H1 (cell line): Measurements from ENCODE around the gene NPIPB8. TPM values are rescaled to one million over a fixed set of nuclear protein-coding genes. Genes with fewer than 3 reads are reported as not detected.

Experiments used
- CTCF ChIA-PET: fragments of 300-600 bp; sonication (Branson Sonifier 250); formaldehyde crosslinking; loops from one replicate; lab custom pipeline; 2021; ENCODE audit not compliant: partially characterized antibody; lab: Charles Lee
- POLR2A ChIA-PET: fragments of 300-600 bp; sonication (Branson Sonifier 250); formaldehyde crosslinking; loops from one replicate; lab custom pipeline; 2021; ENCODE audit warnings: inconsistent platforms; ENCODE audit not compliant: partially characterized antibody; lab: Charles Lee
- DNase-seq, 2 experiments: peaks; one replicate each; pipeline versions ENCODE4 v3.0.0 to v3.0.0-alpha.2; 2010 to 2022; ENCODE audit warnings: low spot score in 2 of 2, low read depth in 1 of 2, mixed read lengths in 1 of 2
- FAIRE-seq: peaks from 2 replicates; lab custom pipeline; 2011; peaks lifted over from hg19 to GRCh38; lab: Jason Lieb, UNC
- H2AFZ ChIP-seq: 2 replicates; pipeline ENCODE4 v1.8.1; 2012; ENCODE audit warnings: low read length, inconsistent platforms
- H2AK5ac ChIP-seq: 2 replicates; pipeline ENCODE4 v1.6.1; 2013; ENCODE audit warnings: low read depth, low read length
- H2BK120ac ChIP-seq: replicated peaks from 2 replicates; pipeline ENCODE3; 2013; ENCODE audit warnings: low read depth, low read length, inconsistent platforms
- H2BK12ac ChIP-seq: 2 replicates; pipeline ENCODE4 v1.6.1; 2013; ENCODE audit warnings: low read depth, low read length
- H2BK15ac ChIP-seq: 2 replicates; pipeline ENCODE4 v1.6.1; 2013; ENCODE audit warnings: low read length
- H2BK20ac ChIP-seq: 2 replicates; pipeline ENCODE4 v1.6.1; 2013; ENCODE audit warnings: low read length
- H2BK5ac ChIP-seq: 2 replicates; pipeline ENCODE4 v1.6.1; 2013; ENCODE audit warnings: low read depth, low read length
- H3K14ac ChIP-seq: 2 replicates; pipeline ENCODE4 v1.6.1; 2013; ENCODE audit warnings: inconsistent platforms; ENCODE audit not compliant: insufficient read length
- H3K18ac ChIP-seq: 2 replicates; pipeline ENCODE4 v1.6.1; 2013; ENCODE audit warnings: low read length; ENCODE audit errors: extremely low read depth
- H3K23ac ChIP-seq: 2 replicates; pipeline ENCODE4 v1.6.1; 2013; ENCODE audit warnings: inconsistent platforms; ENCODE audit not compliant: insufficient read length
- H3K23me2 ChIP-seq: 2 replicates; pipeline ENCODE4 v1.6.1; 2013; ENCODE audit warnings: low read depth, low read length
- H3K27ac ChIP-seq: 2 replicates; pipeline ENCODE4 v1.6.1; 2011; ENCODE audit warnings: low read depth, low read length, inconsistent platforms
- H3K27me3 ChIP-seq, 4 experiments: replicated peaks in 1 of 4; 1 replicate in 1 of 4; 2 replicates in 3 of 4; pipeline versions ENCODE4 v1.6.1 to v1.8.1; 2011 to 2013; ENCODE audit warnings: low read length in 3 of 4, mild to moderate bottlenecking in 3 of 4, inconsistent platforms in 2 of 4, mixed read lengths in 2 of 4, moderate library complexity in 1 of 4; ENCODE audit not compliant: control insufficient read depth in 3 of 4, insufficient read depth in 3 of 4; ENCODE audit errors: extremely low read depth in 1 of 4
- H3K36me3 ChIP-seq, 4 experiments: 2 replicates each; pipeline versions ENCODE4 v1.6.1 to v1.8.1; 2011 to 2013; ENCODE audit warnings: mild to moderate bottlenecking in 4 of 4, low read length in 3 of 4, moderate library complexity in 2 of 4, control low read depth in 1 of 4, inconsistent platforms in 1 of 4; ENCODE audit not compliant: insufficient read depth in 4 of 4, control insufficient read depth in 2 of 4
- H3K4ac ChIP-seq: replicated peaks from 2 replicates; pipeline ENCODE3; 2013; ENCODE audit warnings: low read length, low read depth, mixed read lengths, inconsistent platforms; ENCODE audit not compliant: insufficient read length
- H3K4me1 ChIP-seq, 4 experiments: replicated peaks in 1 of 4; 1 replicate in 1 of 4; 2 replicates in 3 of 4; pipeline versions ENCODE4 v1.6.1 to v1.8.1; 2011 to 2013; ENCODE audit warnings: low read length in 3 of 4, inconsistent platforms in 2 of 4, mixed read lengths in 1 of 4; ENCODE audit not compliant: insufficient read depth in 4 of 4, control insufficient read depth in 3 of 4
- H3K4me2 ChIP-seq, 2 experiments: 2 replicates each; pipeline versions ENCODE4 v1.6.1 to v1.8.1; 2011 to 2013; ENCODE audit warnings: low read depth in 2 of 2, low read length in 2 of 2, control low read depth in 1 of 2, inconsistent platforms in 1 of 2, mild to moderate bottlenecking in 1 of 2; ENCODE audit not compliant: insufficient read depth in 1 of 2
- H3K4me3 ChIP-seq, 4 experiments: fragments of 200-600, 300-600 bp in 1 of 4; sonication (generic), shearing (Covaris generic), sonication (Bioruptor Twin) in 1 of 4; 2 replicates each; pipeline versions ENCODE4 v1.5.1 to v1.8.1; 2011 to 2016; ENCODE audit warnings: low read length in 4 of 4, low read depth in 3 of 4, control low read depth in 2 of 4, inconsistent platforms in 2 of 4, mild to moderate bottlenecking in 2 of 4, mixed read lengths in 1 of 4, moderate library complexity in 1 of 4; ENCODE audit not compliant: insufficient read depth in 2 of 4; ENCODE audit errors: extremely low read depth in 1 of 4
- H3K56ac ChIP-seq: replicated peaks from 2 replicates; pipeline ENCODE3; 2013; ENCODE audit warnings: low read depth, mild to moderate bottlenecking, mixed read lengths, low read length, inconsistent platforms; ENCODE audit not compliant: insufficient read length
- H3K79me1 ChIP-seq: 2 replicates; pipeline ENCODE4 v1.6.1; 2013; ENCODE audit warnings: low read depth, low read length, control low read depth
- H3K79me2 ChIP-seq, 2 experiments: 2 replicates each; pipeline versions ENCODE4 v1.6.1 to v1.8.1; 2012 to 2013; ENCODE audit warnings: low read length in 2 of 2, mild to moderate bottlenecking in 2 of 2, inconsistent platforms in 1 of 2; ENCODE audit not compliant: insufficient read depth in 2 of 2, control insufficient read depth in 1 of 2
- H3K9ac ChIP-seq, 4 experiments: replicated peaks in 1 of 4; 1 replicate in 1 of 4; 2 replicates in 3 of 4; pipeline versions ENCODE4 v1.6.1 to v1.8.1; 2011 to 2013; ENCODE audit warnings: low read depth in 3 of 4, low read length in 3 of 4, control low read depth in 2 of 4, mild to moderate bottlenecking in 2 of 4, moderate library complexity in 2 of 4, inconsistent platforms in 1 of 4; ENCODE audit errors: extremely low read depth in 1 of 4
- H3K9me3 ChIP-seq, 2 experiments: 2 replicates each; pipeline versions ENCODE4 v1.6.1 to v1.8.1; 2012 to 2013; ENCODE audit warnings: mild to moderate bottlenecking in 2 of 2, moderate library complexity in 2 of 2, control low read depth in 1 of 2, inconsistent platforms in 1 of 2, low read depth in 1 of 2, low read length in 1 of 2, mixed read lengths in 1 of 2; ENCODE audit not compliant: insufficient read depth in 2 of 2
- H4K20me1 ChIP-seq, 2 experiments: replicated peaks in 1 of 2; 2 replicates each; pipeline versions ENCODE3 to v1.8.1; 2011 to 2013; ENCODE audit warnings: inconsistent platforms in 2 of 2, low read length in 2 of 2, mild to moderate bottlenecking in 1 of 2; ENCODE audit not compliant: insufficient read depth in 2 of 2, control insufficient read depth in 1 of 2
- H4K5ac ChIP-seq: 2 replicates; pipeline ENCODE4 v1.6.1; 2013; ENCODE audit warnings: low read length, low read depth, mixed read lengths, inconsistent platforms; ENCODE audit not compliant: insufficient read length
- H4K8ac ChIP-seq: 2 replicates; pipeline ENCODE4 v1.8.0; 2013; ENCODE audit warnings: mild to moderate bottlenecking, moderate library complexity, low read length, inconsistent platforms; ENCODE audit not compliant: insufficient read depth; ENCODE audit errors: extremely low read depth
- H4K91ac ChIP-seq: replicated peaks from 2 replicates; pipeline ENCODE3; 2013; ENCODE audit warnings: low read length, mixed read lengths, inconsistent platforms; ENCODE audit not compliant: insufficient read length
- ASH2L ChIP-seq: fragments of 200-600, 300-600 bp; sonication (generic); IDR thresholded peaks from one replicate; pipeline ENCODE4 v1.7.1; 2017; ENCODE audit warnings: low read length
- BCL11A ChIP-seq, 2 experiments: IDR thresholded peaks; one replicate each; pipeline ENCODE4 v1.6.1; 2011; ENCODE audit warnings: low read depth in 2 of 2, low read length in 2 of 2, mild to moderate bottlenecking in 2 of 2
- CHD1 ChIP-seq: IDR thresholded peaks from 2 replicates; pipeline ENCODE4 v1.6.1; 2012; ENCODE audit warnings: low read depth, low read length, improper control_type of control experiment
- EZH2 ChIP-seq: fragments of 200-600 bp; sonication (generic); IDR thresholded peaks from 2 replicates; pipeline ENCODE4 v1.7.1; 2012; ENCODE audit warnings: low read depth, mild to moderate bottlenecking, moderate library complexity, low read length, inconsistent platforms; ENCODE audit not compliant: severe bottlenecking
- HDAC2 ChIP-seq, 2 experiments: fragments of 300-600 bp in 1 of 2; sonication (generic) in 1 of 2; IDR thresholded peaks; 2 replicates each; pipeline ENCODE4 v1.6.1; 2011 to 2012; ENCODE audit warnings: low read depth in 2 of 2, low read length in 2 of 2, mild to moderate bottlenecking in 2 of 2, moderate library complexity in 2 of 2, borderline replicate concordance in 1 of 2, inconsistent platforms in 1 of 2
- JUN ChIP-seq: IDR thresholded peaks from 2 replicates; pipeline ENCODE4 v1.6.1; 2011; ENCODE audit warnings: low read depth, mild to moderate bottlenecking, improper control_type of control experiment, low read length
- KDM1A ChIP-seq: fragments of 200-600, 300-600 bp; sonication (generic); IDR thresholded peaks from 2 replicates; pipeline ENCODE4 v1.7.1; 2016; ENCODE audit warnings: mild to moderate bottlenecking, low read length, borderline replicate concordance
- TAF7 ChIP-seq: optimal IDR thresholded peaks from 2 replicates; pipeline ENCODE3; 2011; ENCODE audit warnings: low read depth, mild to moderate bottlenecking, inconsistent platforms, low read length, moderate library complexity, borderline replicate concordance
- WGBS, 2 experiments: shearing (Covaris generic) in 1 of 2; methylation state at CpG; one replicate each; pipeline versions ENCODE4 v1.1.6 to v1.1.7; 2013 to 2015; ENCODE audit warnings: low lambda C conversion rate in 2 of 2, mixed read lengths in 2 of 2, inconsistent platforms in 1 of 2, low coverage in 1 of 2, missing lambda C conversion rate in 1 of 2; ENCODE audit not compliant: insufficient replicate concordance in 2 of 2, insufficient coverage in 1 of 2, insufficient read length in 1 of 2; ENCODE audit errors: extremely low coverage in 1 of 2, missing lambda C conversion rate in 1 of 2; 5-methylcytosine and 5-hydroxymethylcytosine counted together
- polyA plus RNA-seq, 7 experiments: library from polyadenylated mRNA; depleted of rRNA in 3 of 7; stranded (reverse) in 5 of 7; unstranded in 2 of 7; fragments of >200 nt in 5 of 7; fragments of 200-250 nt in 2 of 7; gene quantifications; 1 replicate in 5 of 7; 2 replicates in 1 of 7; 4 replicates in 1 of 7; pipeline versions ENCODE4 v1.2.1 to v1.2.3, GENCODE V29; 2011 to 2013; ENCODE audit warnings: missing spikeins in 2 of 7, mixed read lengths in 2 of 7
- total RNA-seq: library from RNA; stranded (reverse); fragmentation: NEBNext Ultra II Directional; extraction: Animal tissue kit (Norgen Biotek cat#: 25700); gene quantifications from 2 replicates; pipeline ENCODE4 v1.2.1, GENCODE V29; 2021

The NPIPB8 gene
- total and polyA plus RNA-seq, 2 of the 8 experiments (the other 6 are each of a cell fraction or from before 2014, with no cell fraction given), result 0.05 TPM; not detected in 1

- Histone ChIP-seq H2AK5ac (no peak overlapping the region), H4K91ac (no peak overlapping the region), H3K9ac (no peak overlapping the region), H3K9me3 (no peaks in the 10 kb centered on the region), H3K79me1 (no peaks in the 10 kb centered on the region), H3K27ac (no peak overlapping the region), H3K27me3 (no peaks in the 10 kb centered on the region), H2BK20ac (no peak overlapping the region), H2BK12ac (no peak overlapping the region), H2BK5ac (no peak overlapping the region), H3K14ac (no peak overlapping the region), H3K23ac (no peak overlapping the region), H3K36me3 (peaks cover 0 to 4% (median 1%) of the 10 kb centered on the region in 4 experiments; a peak in 4 of 8 replicates), H3K4me2 (no peak overlapping the region), H3K4me3 (no peak overlapping the region), H2AFZ (no peak overlapping the region), H4K20me1 (peaks cover 0 to 2% of the 10 kb centered on the region in 2 experiments), H3K4ac (no peak overlapping the region), H3K56ac (no peak overlapping the region), H2BK15ac (no peak overlapping the region), H2BK120ac (no peak overlapping the region), H3K18ac (no peak overlapping the region), H4K8ac (no peak overlapping the region), H3K23me2 (no peaks in the 10 kb centered on the region), H3K79me2 (no peaks in the 10 kb centered on the region), H3K4me1 (peaks cover 0 to 5% (median 2%) of the 10 kb centered on the region in 4 experiments; a peak in 2 of 7 replicates), H4K5ac (no peak overlapping the region)
- TF ChIP-seq HDAC2 (IDR thresholded peaks at IDR 0.05; ENCODE audit: borderline replicate concordance in 1 of 2, low read depth in 2 of 2, low read length in 2 of 2), result no peak
- TF ChIP-seq ASH2L, result no peak
- TF ChIP-seq BCL11A (IDR thresholded peaks at IDR 0.05; ENCODE audit: low read depth in 2 of 2, low read length in 2 of 2), result no peak
- no peak for TF ChIP-seq EZH2
- no peak for TF ChIP-seq JUN
- no peak for TF ChIP-seq KDM1A
- TF ChIP-seq CHD1, result no peak
- TF ChIP-seq TAF7, result no peak
- FAIRE-seq (no peak), DNase-seq (no peak)
- CTCF ChIA-PET, result interaction anchor here (1.0 to 1.1 kb wide), 2 partner anchors 16 to 269 kb away, joined by 3 read pairs; no protein-coding TSS in a partner anchor
- 78% methylated on average over 6 of the region's 6 CpGs; no CpG with 5 or more reads in 1 of the 2 experiments for WGBS, 2 experiments
- POLR2A ChIA-PET, result interaction anchor here (3.2 kb wide), 1 partner anchor 37 kb away, joined by 9 read pairs; the partner anchor contains the start of gene SGF29
These were observed 46.5 kb upstream of the NPIPB8 start for GRCh38 chr16:28591355-28591754.
